ENCODE measurements around the gene CLASP2. TPM values are rescaled to one million over a fixed set of nuclear protein-coding genes. Genes with fewer than 3 reads are reported as not detected.

The CLASP2 gene
- total RNA-seq, 4 donors from 2014 or later: 26.1 to 68.7 (median 44.5) TPM

DNA sequence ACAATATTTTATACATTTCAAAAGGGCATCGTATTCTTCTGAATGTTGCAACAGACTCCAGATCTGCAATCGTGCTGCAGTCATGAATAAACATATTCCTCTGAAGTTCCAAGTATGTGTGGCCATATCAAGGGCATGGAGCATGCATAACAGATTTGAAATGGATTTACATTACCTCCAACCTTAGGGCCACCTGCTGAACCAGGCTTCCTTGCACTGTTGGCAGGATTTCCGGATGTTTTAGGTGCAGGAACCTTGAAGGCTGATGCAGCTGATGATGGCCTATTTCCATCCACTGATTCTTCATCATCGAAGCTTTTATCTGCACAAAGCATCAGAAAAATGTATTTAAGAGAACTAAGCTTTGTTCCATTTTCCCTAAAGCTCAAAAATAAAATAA is 73.5 kb downstream of the CLASP2 start:
- DNase-seq (ENCODE audit: low spot score) (no peak), ATAC-seq (ENCODE audit: low FRiP score) (no peak)
- TF ChIP-seq, protein P1, sequence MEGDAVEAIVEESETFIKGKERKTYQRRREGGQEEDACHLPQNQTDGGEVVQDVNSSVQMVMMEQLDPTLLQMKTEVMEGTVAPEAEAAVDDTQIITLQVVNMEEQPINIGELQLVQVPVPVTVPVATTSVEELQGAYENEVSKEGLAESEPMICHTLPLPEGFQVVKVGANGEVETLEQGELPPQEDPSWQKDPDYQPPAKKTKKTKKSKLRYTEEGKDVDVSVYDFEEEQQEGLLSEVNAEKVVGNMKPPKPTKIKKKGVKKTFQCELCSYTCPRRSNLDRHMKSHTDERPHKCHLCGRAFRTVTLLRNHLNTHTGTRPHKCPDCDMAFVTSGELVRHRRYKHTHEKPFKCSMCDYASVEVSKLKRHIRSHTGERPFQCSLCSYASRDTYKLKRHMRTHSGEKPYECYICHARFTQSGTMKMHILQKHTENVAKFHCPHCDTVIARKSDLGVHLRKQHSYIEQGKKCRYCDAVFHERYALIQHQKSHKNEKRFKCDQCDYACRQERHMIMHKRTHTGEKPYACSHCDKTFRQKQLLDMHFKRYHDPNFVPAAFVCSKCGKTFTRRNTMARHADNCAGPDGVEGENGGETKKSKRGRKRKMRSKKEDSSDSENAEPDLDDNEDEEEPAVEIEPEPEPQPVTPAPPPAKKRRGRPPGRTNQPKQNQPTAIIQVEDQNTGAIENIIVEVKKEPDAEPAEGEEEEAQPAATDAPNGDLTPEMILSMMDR (IDR thresholded peaks at IDR 0.05): no peak

DNA sequence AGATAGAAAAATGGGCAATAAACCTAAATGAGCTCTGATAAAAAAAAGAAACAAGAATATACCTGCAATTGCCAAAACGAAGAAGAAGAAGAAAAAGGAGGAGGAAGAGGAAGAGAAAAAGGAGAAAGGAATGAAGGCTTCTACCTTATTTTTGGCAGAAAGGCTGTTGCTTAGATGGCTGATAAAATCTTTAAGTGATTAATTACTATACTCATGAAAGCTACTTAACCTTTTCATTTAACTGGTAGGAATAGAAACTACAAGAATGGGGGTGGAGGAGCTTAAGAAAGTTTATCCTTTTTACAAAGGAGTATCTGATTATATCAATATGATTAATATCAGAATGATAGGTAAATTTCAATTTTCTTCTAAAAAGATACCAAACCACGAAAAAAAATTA is 75.2 kb downstream of the CLASP2 start:
- ATAC-seq (ENCODE audit: low FRiP score) (no peak), DNase-seq (ENCODE audit: low spot score) (no peak)
- TF ChIP-seq, protein P1 (IDR thresholded peaks at IDR 0.05): no peak

DNA sequence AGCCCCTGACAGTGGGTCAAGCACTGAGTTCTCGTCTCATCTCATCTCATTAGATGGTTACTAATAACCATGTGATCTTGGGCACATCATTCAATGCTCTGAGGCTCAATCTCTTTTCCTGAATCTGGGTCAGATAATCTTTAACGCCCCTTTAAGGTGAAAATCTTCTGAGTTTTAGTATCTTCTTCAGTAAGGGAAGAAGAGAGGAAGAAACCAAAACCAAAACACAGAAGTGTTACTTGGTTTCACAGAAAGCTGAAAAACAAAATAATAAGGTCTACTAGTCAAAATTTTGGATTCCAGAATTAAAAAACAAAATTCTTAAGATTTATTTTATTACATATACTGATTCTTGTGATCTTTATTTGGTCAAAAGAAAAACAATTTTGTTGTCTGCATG is 78.2 kb downstream of the CLASP2 start:
- TF ChIP-seq, protein P1 (IDR thresholded peaks at IDR 0.05): no peak
- no peak for DNase-seq (ENCODE audit: low spot score)
- ATAC-seq (ENCODE audit: low FRiP score): no peak

DNA sequence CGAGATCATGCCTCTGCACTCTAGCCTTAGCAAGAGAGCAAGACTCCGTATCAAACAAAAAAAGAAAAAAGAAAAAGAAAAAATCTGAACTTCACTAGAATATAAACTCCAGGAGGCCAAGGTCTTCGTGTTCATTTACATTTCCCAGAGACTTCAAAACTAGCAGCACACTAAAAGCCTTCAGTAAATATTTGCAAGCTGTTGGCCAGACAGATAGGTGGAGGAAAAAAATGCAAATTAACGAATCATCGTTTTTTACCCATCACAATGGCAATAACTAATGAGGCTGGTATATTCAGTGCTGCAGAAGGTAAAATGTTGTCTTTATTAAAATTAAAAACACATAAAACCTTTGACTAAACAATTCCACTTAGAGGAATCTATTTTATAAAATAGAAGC is 80.6 kb downstream of the CLASP2 start:
- DNase-seq (ENCODE audit: low spot score) (no peak), ATAC-seq (ENCODE audit: low FRiP score) (no peak)
- TF ChIP-seq, protein P1 (IDR thresholded peaks at IDR 0.05): no peak

DNA sequence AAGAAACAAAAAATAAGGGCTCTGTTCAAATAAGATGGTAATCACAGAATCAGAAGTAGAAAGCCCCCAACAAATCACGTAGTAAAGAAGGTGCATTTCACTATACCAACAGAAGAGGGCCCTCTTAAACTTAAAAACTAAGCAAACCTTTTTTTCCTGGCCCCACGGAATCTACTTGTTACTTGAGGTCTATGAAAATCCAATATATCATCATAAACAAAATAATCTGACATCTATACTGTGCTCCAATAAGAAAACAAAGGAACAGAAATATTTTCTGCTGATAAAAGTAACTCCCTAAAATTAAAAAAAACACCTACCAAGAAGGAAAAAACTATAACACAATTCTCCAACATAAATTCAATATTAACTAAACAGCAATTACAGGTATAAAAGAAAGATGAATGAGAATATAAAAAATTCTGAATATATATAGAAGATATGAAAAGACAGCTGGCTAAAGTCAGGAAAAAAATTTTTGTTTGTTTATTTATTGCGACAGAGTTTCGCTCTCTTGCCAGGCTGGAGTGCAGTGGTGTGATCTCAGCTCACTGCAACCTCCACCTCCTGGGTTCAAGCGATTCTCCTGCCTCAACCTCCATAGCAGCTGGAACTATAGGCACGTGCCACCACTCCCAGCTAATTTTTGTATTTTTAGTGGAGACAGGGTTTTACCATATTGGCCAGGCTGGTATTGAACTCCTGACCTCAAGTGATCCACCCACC is 81.8 kb downstream of the CLASP2 start:
- TF ChIP-seq, protein P1 (IDR thresholded peaks at IDR 0.05): no peak
- ATAC-seq (ENCODE audit: low FRiP score): no peak
- no peak for DNase-seq (ENCODE audit: low spot score)

DNA sequence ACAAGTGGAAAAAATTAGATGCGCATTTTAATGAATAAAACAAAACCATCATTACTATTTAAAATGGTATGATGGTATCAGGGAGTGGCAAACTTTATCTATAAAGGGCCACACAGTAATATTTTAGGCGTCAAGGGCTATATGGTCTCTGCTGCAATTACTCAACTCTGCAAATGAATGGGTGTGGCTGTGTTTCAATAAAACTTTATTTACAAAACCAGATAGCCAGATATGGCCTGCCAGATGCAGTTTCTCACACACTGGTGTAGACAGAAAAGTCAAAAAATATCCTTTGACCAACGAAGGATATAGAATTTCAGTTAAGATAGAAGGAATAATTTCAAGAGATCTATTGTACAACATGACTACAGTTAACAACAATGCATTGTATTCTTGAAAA is 83.8 kb downstream of the CLASP2 start:
- DNase-seq (ENCODE audit: low spot score): no peak
- ATAC-seq (ENCODE audit: low FRiP score): no peak
- TF ChIP-seq, protein P1 (IDR thresholded peaks at IDR 0.05): no peak

DNA sequence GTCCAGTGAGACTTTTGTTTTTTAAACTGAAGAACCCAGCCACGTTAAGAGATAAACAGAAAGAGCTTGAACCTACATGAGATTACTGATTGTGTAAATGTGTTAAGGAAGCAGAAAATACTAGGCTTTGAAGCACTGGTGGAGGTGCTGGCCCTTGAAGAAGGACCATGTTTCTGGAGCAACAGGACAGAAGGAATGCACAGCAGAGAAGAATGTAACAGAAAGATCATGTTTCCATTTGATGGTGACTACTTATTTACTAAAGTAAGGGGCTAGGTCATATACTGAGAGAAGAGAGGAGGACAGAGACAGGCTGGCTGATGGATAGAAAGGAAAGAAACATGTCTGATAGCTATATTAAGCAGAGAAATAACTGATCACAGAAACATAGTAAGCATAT is 88.8 kb downstream of the CLASP2 start:
- TF ChIP-seq, protein P1 (IDR thresholded peaks at IDR 0.05): no peak
- no peak for ATAC-seq (ENCODE audit: low FRiP score)
- no peak for DNase-seq (ENCODE audit: low spot score)

All from omental fat pad (tissue), 4 donors.